ENCODE data around the gene THOC7. TPM values are rescaled to one million over a fixed set of nuclear protein-coding genes. Genes with fewer than 3 reads are reported as not detected.

Gene THOC7
- 10 to 100 TPM; 32.2 to 77.4 (median 47.9) TPM for total RNA-seq

- TF ChIP-seq CTCF (IDR thresholded peaks at IDR 0.05) (no peak), EP300 (IDR thresholded peaks at IDR 0.05) (no peak), POLR2A (IDR thresholded peaks at IDR 0.05) (no peak)
- Histone ChIP-seq H3K4me1 (peaks cover 0 to 39% (median 8%) of the 10 kb centered on the region in 4 donors), H3K9me3 (no peaks in the 10 kb centered on the region), H3K27me3 (no peaks in the 10 kb centered on the region), H3K27ac (peak within 1 kb of the TSS; percentile 94 to 97 (median 96)), H3K36me3 (no peaks in the 10 kb centered on the region), H3K4me3 (peak within 1 kb of the TSS; percentile 97 to 99 (median 98))
- 1% methylated on average over 41 to 60 of the region's 98 CpGs for WGBS, 2 donors
- peak; percentile 18 to 25 for DNase-seq (ENCODE audit: low spot score in 2 of 2)
Measured at GRCh38 chr3:63863150-63864007, at the start of gene THOC7, which contains the start of gene ATXN7. Gene THOC7 (minus strand): TSS chr3:63863805. CDS start chr3:63863790, 15 bp downstream. Gene ATXN7 (plus strand): TSS chr3:63863867. CDS start chr3:63912599, 48,732 bp downstream.

GRCh38 chr3:63912768-63913588, 49.4 kb upstream of the THOC7 start:
- Histone ChIP-seq H3K9me3 (no peaks in the 10 kb centered on the region), H3K36me3 (peaks cover 0 to 31% (median 0%) of the 10 kb centered on the region in 3 donors), H3K4me3 (peak overlapping the region; percentile 55 to 95 (median 73)), H3K27me3 (no peaks in the 10 kb centered on the region), H3K4me1 (peaks cover 0 to 35% (median 19%) of the 10 kb centered on the region in 4 donors), H3K27ac (peak overlapping the region; percentile 89 to 99 (median 97))
- WGBS, 2 donors, result 6 to 8% methylated on average over 31 to 43 of the region's 46 CpGs
- TF ChIP-seq CTCF (IDR thresholded peaks at IDR 0.05), result no peak
- peak in 1 of 2 donors; percentile 32 for TF ChIP-seq EP300 (IDR thresholded peaks at IDR 0.05)
- peak; percentile 35 to 40 for DNase-seq (ENCODE audit: low spot score in 2 of 2)

- peak within 1 kb of the TSS; percentile 97 to 99 (median 97) for H3K27ac ChIP-seq
- peak within 1 kb of the TSS; percentile 68 to 95 (median 76) for H3K4me3 ChIP-seq
- WGBS, 2 donors, result 0 to 1% methylated on average over 43 to 60 of the region's 115 CpGs
- peaks cover 0 to 35% (median 19%) of the 10 kb centered on the region in 4 donors for H3K4me1 ChIP-seq
- H3K9me3 ChIP-seq, result no peaks in the 10 kb centered on the region
- DNase-seq (ENCODE audit: low spot score in 2 of 2), result peak; percentile 78
- peak; percentile 45 to 84 for TF ChIP-seq EP300 (IDR thresholded peaks at IDR 0.05)
- peak in 3 of 5 experiments; percentile 20 to 52 (median 46) for TF ChIP-seq CTCF (IDR thresholded peaks at IDR 0.05)
- peak; percentile 33 to 67 for TF ChIP-seq POLR2A (IDR thresholded peaks at IDR 0.05)
- H3K27me3 ChIP-seq, result no peaks in the 10 kb centered on the region
- peaks cover 0 to 24% (median 0%) of the 10 kb centered on the region in 3 donors for H3K36me3 ChIP-seq
Measured at GRCh38 chr3:63911873-63912767, 48.5 kb upstream of the THOC7 start, which contains the start of gene SCAANT1. Gene SCAANT1 (minus strand): TSS chr3:63912383.

- Histone ChIP-seq H3K4me1 (peaks cover 0 to 35% (median 19%) of the 10 kb centered on the region in 4 donors), H3K27me3 (no peaks in the 10 kb centered on the region), H3K27ac (peak overlapping the region; percentile 97 to 99 (median 97)), H3K4me3 (peak overlapping the region; percentile 68 to 95 (median 76)), H3K9me3 (no peaks in the 10 kb centered on the region), H3K36me3 (peaks cover 0 to 17% (median 0%) of the 10 kb centered on the region in 3 donors)
- DNase-seq (ENCODE audit: low spot score in 2 of 2), result peak in 1 of 2 donors; percentile 13
- 1% methylated on average over 16 to 18 of the region's 18 CpGs for WGBS, 2 donors
- TF ChIP-seq EP300 (IDR thresholded peaks at IDR 0.05) (no peak), POLR2A (IDR thresholded peaks at IDR 0.05) (no peak), CTCF (IDR thresholded peaks at IDR 0.05) (no peak)
Measured at GRCh38 chr3:63911509-63911872, 47.9 kb upstream of the THOC7 start.
